ENCODE results near the gene RNF181. TPM values are rescaled to one million over a fixed set of nuclear protein-coding genes. Genes with fewer than 3 reads are reported as not detected.
A peak's percentile ranks its signal among the peaks of the same experiment; 100 is the strongest.

RNF181 gene
- total and polyA plus RNA-seq, 2 of the 13 experiments (the other 11 are each of a cell fraction or from before 2014, with no cell fraction given): 224 to 578 TPM

DNA sequence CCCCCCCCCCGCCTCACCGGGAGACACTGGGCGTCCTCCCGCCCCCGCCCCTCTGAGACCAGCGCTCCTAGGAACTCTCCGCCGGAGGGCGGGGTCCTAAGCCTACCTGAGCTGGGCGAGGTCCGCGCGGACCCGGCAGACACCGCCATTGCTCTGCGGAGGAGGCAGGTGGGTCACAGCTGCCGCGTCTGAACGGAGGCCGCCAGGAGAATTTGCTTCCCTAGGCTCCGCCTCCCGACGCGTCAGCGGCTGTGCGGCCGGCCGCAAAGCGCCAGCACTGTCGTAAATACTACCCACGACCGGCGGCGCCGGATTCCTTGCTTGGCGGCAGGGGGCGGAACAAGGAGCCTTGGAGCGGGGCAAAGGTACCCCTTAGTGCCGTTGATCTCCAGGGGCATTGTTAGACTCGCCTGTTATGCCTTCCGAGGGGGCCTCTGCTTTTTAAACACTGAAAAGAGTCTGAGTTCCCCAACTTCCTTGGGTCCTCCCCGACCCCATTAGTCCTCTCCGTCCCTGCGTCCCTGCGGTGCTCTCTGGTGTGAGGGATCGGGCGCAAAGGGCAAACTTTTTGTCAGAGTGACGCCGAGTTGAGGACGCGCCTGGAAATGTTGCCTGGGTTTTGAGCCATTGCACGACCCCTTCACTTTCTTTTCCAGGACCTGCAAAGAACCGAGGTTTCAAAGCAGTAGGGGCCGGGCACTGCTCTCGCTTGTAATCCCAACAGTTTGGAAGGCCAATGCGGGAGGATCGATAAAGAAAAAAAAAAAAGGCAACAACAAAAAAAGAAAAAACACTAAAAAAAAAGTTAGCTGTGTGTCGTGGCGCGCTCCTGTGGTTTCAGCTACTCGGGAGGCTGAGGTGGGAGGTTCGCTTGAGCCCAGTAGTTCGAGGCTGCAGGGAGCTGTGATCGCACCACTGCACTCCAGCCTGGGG is 34.0 kb upstream of the RNF181 start, which contains the start of gene GGCX (continued):
- TF ChIP-seq HOXA9 (CRISPR knock-in tag; IDR thresholded peaks at IDR 0.05; ENCODE audit: borderline replicate concordance): peak; percentile 58; the same call in 1 of the 2 replicates
- TF ChIP-seq FOXA1 (IDR thresholded peaks at IDR 0.05): no peak
- TF ChIP-seq FOXA1 (CRISPR knock-in tag; IDR thresholded peaks at IDR 0.05): peak; percentile 27; the same call in 1 of the 2 replicates
- peak; percentile 39; the same call in 1 of the 2 replicates for TF ChIP-seq NFYB (CRISPR knock-in tag; IDR thresholded peaks at IDR 0.05)
- TF ChIP-seq, protein P1, sequence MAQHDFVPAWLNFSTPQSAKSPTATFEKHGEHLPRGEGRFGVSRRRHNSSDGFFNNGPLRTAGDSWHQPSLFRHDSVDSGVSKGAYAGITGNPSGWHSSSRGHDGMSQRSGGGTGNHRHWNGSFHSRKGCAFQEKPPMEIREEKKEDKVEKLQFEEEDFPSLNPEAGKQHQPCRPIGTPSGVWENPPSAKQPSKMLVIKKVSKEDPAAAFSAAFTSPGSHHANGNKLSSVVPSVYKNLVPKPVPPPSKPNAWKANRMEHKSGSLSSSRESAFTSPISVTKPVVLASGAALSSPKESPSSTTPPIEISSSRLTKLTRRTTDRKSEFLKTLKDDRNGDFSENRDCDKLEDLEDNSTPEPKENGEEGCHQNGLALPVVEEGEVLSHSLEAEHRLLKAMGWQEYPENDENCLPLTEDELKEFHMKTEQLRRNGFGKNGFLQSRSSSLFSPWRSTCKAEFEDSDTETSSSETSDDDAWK (CRISPR knock-in tag; IDR thresholded peaks at IDR 0.05): no peak
- no peak for TF ChIP-seq ZNF720 (CRISPR knock-in tag; IDR thresholded peaks at IDR 0.05)
- no peak; the same call in 1 of the 2 replicates for TF ChIP-seq ZNF460 (CRISPR knock-in tag; IDR thresholded peaks at IDR 0.05; ENCODE audit: borderline replicate concordance)
- TF ChIP-seq, protein P2, sequence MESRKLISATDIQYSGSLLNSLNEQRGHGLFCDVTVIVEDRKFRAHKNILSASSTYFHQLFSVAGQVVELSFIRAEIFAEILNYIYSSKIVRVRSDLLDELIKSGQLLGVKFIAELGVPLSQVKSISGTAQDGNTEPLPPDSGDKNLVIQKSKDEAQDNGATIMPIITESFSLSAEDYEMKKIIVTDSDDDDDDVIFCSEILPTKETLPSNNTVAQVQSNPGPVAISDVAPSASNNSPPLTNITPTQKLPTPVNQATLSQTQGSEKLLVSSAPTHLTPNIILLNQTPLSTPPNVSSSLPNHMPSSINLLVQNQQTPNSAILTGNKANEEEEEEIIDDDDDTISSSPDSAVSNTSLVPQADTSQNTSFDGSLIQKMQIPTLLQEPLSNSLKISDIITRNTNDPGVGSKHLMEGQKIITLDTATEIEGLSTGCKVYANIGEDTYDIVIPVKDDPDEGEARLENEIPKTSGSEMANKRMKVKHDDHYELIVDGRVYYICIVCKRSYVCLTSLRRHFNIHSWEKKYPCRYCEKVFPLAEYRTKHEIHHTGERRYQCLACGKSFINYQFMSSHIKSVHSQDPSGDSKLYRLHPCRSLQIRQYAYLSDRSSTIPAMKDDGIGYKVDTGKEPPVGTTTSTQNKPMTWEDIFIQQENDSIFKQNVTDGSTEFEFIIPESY (CRISPR knock-in tag; IDR thresholded peaks at IDR 0.05): no peak
- TF ChIP-seq TARDBP (CRISPR knock-in tag; IDR thresholded peaks at IDR 0.05): peak; percentile 92
- no peak for TF ChIP-seq FIP1L1 (IDR thresholded peaks at IDR 0.05; ENCODE audit: borderline replicate concordance, insufficient read depth, low read depth, low read length)
- TF ChIP-seq, protein P3, sequence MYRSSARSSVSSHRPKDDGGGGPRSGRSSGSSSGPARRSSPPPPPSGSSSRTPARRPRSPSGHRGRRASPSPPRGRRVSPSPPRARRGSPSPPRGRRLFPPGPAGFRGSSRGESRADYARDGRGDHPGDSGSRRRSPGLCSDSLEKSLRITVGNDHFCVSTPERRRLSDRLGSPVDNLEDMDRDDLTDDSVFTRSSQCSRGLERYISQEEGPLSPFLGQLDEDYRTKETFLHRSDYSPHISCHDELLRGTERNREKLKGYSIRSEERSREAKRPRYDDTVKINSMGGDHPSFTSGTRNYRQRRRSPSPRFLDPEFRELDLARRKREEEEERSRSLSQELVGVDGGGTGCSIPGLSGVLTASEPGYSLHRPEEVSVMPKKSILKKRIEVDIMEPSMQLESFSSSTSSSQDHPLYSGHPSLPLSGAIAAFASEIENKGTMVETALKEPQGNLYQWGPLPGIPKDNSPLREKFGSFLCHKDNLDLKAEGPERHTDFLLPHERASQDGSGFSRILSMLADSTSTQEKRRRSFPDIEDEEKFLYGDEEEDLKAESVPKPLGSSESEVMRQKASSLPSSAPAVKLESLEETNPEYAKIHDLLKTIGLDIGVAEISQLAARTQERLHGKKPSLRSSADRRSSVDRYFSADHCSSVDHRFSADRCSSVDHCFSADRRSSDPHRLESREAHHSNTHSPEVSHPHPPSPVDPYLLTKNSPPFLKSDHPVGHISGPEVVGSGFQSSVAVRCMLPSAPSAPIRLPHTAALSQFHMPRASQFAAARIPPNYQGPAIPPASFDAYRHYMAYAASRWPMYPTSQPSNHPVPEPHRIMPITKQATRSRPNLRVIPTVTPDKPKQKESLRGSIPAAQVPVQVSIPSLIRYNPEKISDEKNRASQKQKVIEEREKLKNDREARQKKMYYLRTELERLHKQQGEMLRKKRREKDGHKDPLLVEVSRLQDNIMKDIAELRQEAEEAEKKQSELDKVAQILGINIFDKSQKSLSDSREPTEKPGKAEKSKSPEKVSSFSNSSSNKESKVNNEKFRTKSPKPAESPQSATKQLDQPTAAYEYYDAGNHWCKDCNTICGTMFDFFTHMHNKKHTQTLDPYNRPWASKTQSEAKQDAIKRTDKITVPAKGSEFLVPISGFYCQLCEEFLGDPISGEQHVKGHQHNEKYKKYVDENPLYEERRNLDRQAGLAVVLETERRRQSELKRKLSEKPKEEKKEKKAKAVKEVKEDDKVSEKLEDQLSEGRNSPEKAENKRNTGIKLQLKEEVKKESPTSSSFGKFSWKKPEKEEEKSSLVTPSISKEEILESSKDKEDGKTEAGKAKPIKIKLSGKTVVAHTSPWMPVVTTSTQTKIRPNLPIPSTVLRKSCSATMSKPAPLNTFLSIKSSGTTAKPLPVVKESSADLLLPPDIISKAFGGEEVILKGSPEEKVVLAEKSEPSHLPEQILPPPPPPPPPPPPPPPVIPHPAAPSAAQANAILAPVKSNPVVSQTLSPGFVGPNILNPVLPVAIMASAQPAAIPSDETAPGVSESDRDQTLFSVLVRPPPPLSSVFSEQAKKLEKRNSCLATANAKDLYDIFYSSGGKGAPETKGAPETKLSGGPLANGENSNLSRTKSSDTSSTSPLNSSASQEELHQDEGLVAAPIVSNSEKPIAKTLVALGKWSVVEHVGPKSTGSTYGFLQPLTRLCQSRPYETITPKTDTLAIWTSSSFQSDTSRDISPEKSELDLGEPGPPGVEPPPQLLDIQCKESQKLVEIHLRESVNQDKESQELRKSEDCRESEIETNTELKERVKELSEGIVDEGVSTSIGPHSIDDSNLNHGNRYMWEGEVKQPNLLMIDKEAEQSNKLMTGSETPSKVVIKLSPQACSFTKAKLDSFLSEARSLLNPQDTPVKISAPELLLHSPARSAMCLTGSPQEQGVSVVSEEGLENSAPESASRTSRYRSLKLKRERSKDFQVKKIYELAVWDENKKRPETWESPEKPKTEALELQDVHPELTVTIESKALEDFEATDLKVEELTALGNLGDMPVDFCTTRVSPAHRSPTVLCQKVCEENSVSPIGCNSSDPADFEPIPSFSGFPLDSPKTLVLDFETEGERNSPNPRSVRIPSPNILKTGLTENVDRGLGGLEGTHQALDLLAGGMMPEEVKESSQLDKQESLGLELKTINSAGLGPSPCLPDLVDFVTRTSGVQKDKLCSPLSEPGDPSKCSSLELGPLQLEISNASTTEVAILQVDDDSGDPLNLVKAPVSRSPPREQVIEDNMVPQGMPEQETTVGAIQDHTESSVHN (CRISPR knock-in tag; IDR thresholded peaks at IDR 0.05): no peak; the same call in 1 of the 2 replicates
- no peak for TF ChIP-seq JUND (CRISPR knock-in tag; IDR thresholded peaks at IDR 0.05)
- TF ChIP-seq SOX13 (IDR thresholded peaks at IDR 0.05): no peak; the same call in 1 of the 2 replicates
- TF ChIP-seq SOX13 (CRISPR knock-in tag; conservative IDR thresholded peaks at IDR 0.05 in 1 of 2, IDR thresholded peaks at IDR 0.05 in 1 of 2): peak in 1 of 2 experiments; percentile 58; a peak in 1 of 4 replicates
- TF ChIP-seq, protein P4, sequence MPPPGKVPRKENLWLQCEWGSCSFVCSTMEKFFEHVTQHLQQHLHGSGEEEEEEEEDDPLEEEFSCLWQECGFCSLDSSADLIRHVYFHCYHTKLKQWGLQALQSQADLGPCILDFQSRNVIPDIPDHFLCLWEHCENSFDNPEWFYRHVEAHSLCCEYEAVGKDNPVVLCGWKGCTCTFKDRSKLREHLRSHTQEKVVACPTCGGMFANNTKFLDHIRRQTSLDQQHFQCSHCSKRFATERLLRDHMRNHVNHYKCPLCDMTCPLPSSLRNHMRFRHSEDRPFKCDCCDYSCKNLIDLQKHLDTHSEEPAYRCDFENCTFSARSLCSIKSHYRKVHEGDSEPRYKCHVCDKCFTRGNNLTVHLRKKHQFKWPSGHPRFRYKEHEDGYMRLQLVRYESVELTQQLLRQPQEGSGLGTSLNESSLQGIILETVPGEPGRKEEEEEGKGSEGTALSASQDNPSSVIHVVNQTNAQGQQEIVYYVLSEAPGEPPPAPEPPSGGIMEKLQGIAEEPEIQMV (CRISPR knock-in tag; IDR thresholded peaks at IDR 0.05; ENCODE audit: low read depth): peak; percentile 91
